HG02870 (cell line): ENCODE data around the gene SEZ6L.

Experiments used
- ATAC-seq: cut with Tn5 transposase; IDR thresholded peaks from one replicate; pipeline ENCODE4 v1.9.1; 2021; ENCODE audit warnings: mild to moderate bottlenecking, moderate library complexity; ENCODE audit not compliant: unreplicated experiment

The SEZ6L gene

GRCh38 chr22:26416670-26417276 is 247.5 kb downstream of the SEZ6L start:
- no peak for ATAC-seq

- ATAC-seq, result no peak
Measured at GRCh38 chr22:26417406-26417805, 248.1 kb downstream of the SEZ6L start.

GRCh38 chr22:26418620-26419019 is 249.4 kb downstream of the SEZ6L start:
- ATAC-seq, result no peak

- ATAC-seq, result no peak
Measured at GRCh38 chr22:26426924-26427323, 257.7 kb downstream of the SEZ6L start.

GRCh38 chr22:26428515-26429457 is 259.5 kb downstream of the SEZ6L start, which contains the start of gene ASPHD2:
Gene ASPHD2 (plus strand): TSS chr22:26429260. CDS start chr22:26433616, 4,356 bp downstream.
- peak; percentile 70 for ATAC-seq

- ATAC-seq, result no peak
Measured at GRCh38 chr22:26429458-26430286, 260.4 kb downstream of the SEZ6L start.

GRCh38 chr22:26430600-26430999 is 261.3 kb downstream of the SEZ6L start:
- no peak for ATAC-seq

GRCh38 chr22:26431261-26431995 is 262.2 kb downstream of the SEZ6L start:
- no peak for ATAC-seq

- ATAC-seq, result no peak
Measured at GRCh38 chr22:26432619-26433311, 263.5 kb downstream of the SEZ6L start.
